Dendritic cell treated with granulocyte-macrophage colony-stimulating factor and Interleukin-4, amounts not matched to agents 40 ng/mL and 50 ng/mL, for 4 days (primary cell): ENCODE measurements around the gene FCAR.
A peak's percentile ranks its signal among the peaks of the same experiment; 100 is the strongest.
"Not testable (repeated sequence)": the region's sequence is repeated elsewhere in the genome, so short reads cannot be mapped to it uniquely, and the experiment has no call there.

Source experiments
- H3K27ac Mint-ChIP-seq: one replicate; pipeline ENCODE4 v1.8.0; 2022; ENCODE audit warnings: mild to moderate bottlenecking, mixed read lengths
- H3K27me3 Mint-ChIP-seq: one replicate; pipeline ENCODE4 v1.8.0; 2022; ENCODE audit warnings: mild to moderate bottlenecking, mixed read lengths
- H3K36me3 Mint-ChIP-seq: one replicate; pipeline ENCODE4 v1.8.0; 2022; ENCODE audit warnings: low read depth, mixed read lengths
- H3K4me1 Mint-ChIP-seq: one replicate; pipeline ENCODE4 v1.8.0; 2022; ENCODE audit warnings: low read depth, mixed read lengths
- H3K4me3 Mint-ChIP-seq: one replicate; pipeline ENCODE4 v1.8.0; 2022; ENCODE audit warnings: mild to moderate bottlenecking, moderate library complexity, mixed read lengths
- H3K9me3 Mint-ChIP-seq: one replicate; pipeline ENCODE4 v1.8.0; 2022; ENCODE audit warnings: mixed read lengths
- intact Hi-C: fragments of 100-400 bp; cut with micrococcal nuclease; formaldehyde crosslinking; loops from one replicate; pipeline ENCODE4 v1.15.0; 2022

FCAR gene

DNA sequence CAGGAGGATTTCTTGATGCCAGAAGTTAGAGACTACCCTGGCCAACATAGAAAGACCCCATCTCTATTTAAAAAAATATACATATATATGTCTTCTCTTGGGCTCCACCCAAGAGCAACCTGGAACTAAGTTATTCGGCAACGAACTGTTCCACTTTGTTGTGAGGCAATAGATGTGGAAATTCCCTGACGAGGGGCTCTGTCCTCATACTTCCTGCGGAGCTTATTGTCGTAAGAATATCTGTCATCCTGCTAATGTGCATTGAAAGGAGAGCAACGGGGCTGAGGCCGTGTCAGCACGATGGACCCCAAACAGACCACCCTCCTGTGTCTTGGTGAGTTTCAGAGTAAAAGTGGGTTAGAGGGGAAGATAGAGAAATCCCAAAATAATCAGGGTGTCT, at the start of gene FCAR:
Gene FCAR (plus strand): TSS at position 246 of the 400 bp plus-strand sequence. CDS start 55 bp downstream, at position 301.
- intact Hi-C loops: loop anchor here (10.0 kb wide), 1 partner anchor 199 kb away; no protein-coding TSS in a partner anchor
- H3K4me1 Mint-ChIP-seq: peaks cover 58% of the 10 kb centered on the region

GRCh38 chr19:54824416-54824815, 49.6 kb upstream of the FCAR start:
- H3K36me3 Mint-ChIP-seq, H3K27ac Mint-ChIP-seq, intact Hi-C loops, H3K9me3 Mint-ChIP-seq, H3K4me3 Mint-ChIP-seq: not testable (repeated sequence)
- Mint-ChIP-seq H3K4me1 (peaks cover 30% of the 10 kb centered on the region), H3K27me3 (peaks cover 12% of the 10 kb centered on the region)

More for the DNA sequence above, at the start of gene FCAR:
- Mint-ChIP-seq H3K27ac (peak within 1 kb of the TSS; percentile 67), H3K9me3 (no peaks in the 10 kb centered on the region), H3K36me3 (no peaks in the 10 kb centered on the region), H3K4me3 (peak within 1 kb of the TSS; percentile 33), H3K27me3 (peaks cover 7% of the 10 kb centered on the region)

GRCh38 chr19:54825326-54825725, 48.7 kb upstream of the FCAR start:
- H3K27ac Mint-ChIP-seq, H3K36me3 Mint-ChIP-seq, H3K27me3 Mint-ChIP-seq, intact Hi-C loops, H3K9me3 Mint-ChIP-seq, H3K4me3 Mint-ChIP-seq: not testable (repeated sequence)
- H3K4me1 Mint-ChIP-seq: peaks cover 32% of the 10 kb centered on the region

DNA sequence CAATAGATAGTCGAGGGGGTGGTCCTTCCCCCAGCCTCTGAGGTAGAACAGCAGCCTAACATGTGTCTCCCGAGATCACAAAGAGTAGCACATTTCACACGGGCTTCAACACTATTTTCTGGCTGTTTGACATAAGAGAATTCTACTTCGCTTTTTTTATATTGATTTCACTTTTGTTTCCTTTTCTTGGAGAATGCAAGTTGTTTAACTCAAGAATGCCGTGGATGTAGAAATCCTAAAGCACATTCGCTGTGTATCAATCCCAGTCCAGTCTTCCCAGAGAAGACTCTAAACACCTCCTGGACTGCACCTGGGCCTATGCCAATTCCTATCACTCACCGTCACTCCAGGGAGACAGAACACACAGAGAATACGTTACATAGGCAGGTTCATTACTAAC, 46.0 kb upstream of the FCAR start:
- H3K4me3 Mint-ChIP-seq, intact Hi-C loops, H3K9me3 Mint-ChIP-seq, H3K36me3 Mint-ChIP-seq, H3K27me3 Mint-ChIP-seq, H3K27ac Mint-ChIP-seq: not testable (repeated sequence)
- peaks cover 34% of the 10 kb centered on the region for H3K4me1 Mint-ChIP-seq

DNA sequence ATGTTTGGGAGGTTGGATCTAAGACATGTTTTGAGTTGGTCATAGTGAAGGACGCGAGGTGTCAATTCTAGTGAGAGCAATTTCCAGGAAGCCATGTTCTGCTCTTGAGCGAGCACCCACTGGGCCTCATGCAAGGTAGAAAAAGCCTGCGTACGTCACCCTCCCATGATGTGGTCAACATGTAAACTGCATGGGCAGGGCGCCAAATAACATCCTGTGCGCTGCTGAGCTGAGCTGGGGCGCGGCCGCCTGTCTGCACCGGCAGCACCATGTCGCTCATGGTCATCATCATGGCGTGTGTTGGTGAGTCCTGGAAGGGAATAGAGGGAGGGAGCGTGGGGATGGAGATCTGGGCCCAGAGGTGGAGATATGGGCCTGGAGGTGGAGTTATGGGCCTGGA, 41.5 kb upstream of the FCAR start, which contains the start of gene KIR2DS4:
Gene KIR2DS4 (plus strand): TSS at position 181 of the 400 bp plus-strand sequence.
- H3K4me3 Mint-ChIP-seq, intact Hi-C loops, H3K27ac Mint-ChIP-seq, H3K9me3 Mint-ChIP-seq, H3K36me3 Mint-ChIP-seq: not testable (repeated sequence)
- H3K27me3 Mint-ChIP-seq: peaks cover 10% of the 10 kb centered on the region
- peaks cover 20% of the 10 kb centered on the region for H3K4me1 Mint-ChIP-seq

- H3K4me1 Mint-ChIP-seq: peaks cover 16% of the 10 kb centered on the region
- H3K9me3 Mint-ChIP-seq, H3K36me3 Mint-ChIP-seq, H3K4me3 Mint-ChIP-seq, H3K27ac Mint-ChIP-seq, intact Hi-C loops: not testable (repeated sequence)
- H3K27me3 Mint-ChIP-seq: peaks cover 19% of the 10 kb centered on the region
These were observed 38.9 kb upstream of the FCAR start for GRCh38 chr19:54835126-54835525.

GRCh38 chr19:54837522-54837921, 36.5 kb upstream of the FCAR start:
- H3K27ac Mint-ChIP-seq, H3K9me3 Mint-ChIP-seq, intact Hi-C loops: not testable (repeated sequence)

GRCh38 chr19:54843171-54843570, 30.9 kb upstream of the FCAR start:
- peaks cover 46% of the 10 kb centered on the region for H3K27me3 Mint-ChIP-seq
- H3K9me3 Mint-ChIP-seq, H3K36me3 Mint-ChIP-seq, H3K27ac Mint-ChIP-seq, H3K4me1 Mint-ChIP-seq, intact Hi-C loops, H3K4me3 Mint-ChIP-seq: not testable (repeated sequence)

More at GRCh38 chr19:54837522-54837921, 36.5 kb upstream of the FCAR start:
- Mint-ChIP-seq H3K27me3 (peaks cover 25% of the 10 kb centered on the region), H3K4me1 (peaks cover 11% of the 10 kb centered on the region)
- H3K36me3 Mint-ChIP-seq, H3K4me3 Mint-ChIP-seq: not testable (repeated sequence)

DNA sequence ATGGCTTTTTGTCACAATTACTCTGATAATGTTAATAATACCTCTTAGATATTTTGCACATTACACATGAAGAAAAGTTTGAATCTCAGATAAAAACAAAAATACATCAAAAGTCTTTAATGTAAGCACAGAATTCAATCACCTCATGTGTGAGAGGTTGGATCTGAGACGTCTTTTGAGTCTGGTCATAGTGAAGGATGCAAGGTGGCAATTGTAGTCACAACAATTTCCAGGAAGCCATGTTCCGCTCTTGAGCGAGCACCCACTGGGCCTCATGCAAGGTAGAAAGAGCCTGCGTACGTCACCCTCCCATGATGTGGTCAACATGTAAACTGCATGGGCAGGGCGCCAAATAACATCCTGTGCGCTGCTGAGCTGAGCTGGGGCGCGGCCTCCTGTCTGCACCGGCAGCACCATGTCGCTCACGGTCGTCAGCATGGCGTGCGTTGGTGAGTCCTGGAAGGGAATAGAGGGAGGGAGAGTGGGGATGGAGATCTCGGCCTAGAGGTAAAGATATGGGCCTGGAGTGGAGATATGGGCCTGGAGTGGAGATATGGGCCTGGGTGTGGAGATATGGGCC, 23.9 kb upstream of the FCAR start, which contains the start of gene KIR3DL2:
Gene KIR3DL2 (plus strand): TSS at position 383 of the 580 bp plus-strand sequence. CDS start 33 bp downstream, at position 416.
- H3K36me3 Mint-ChIP-seq, H3K27ac Mint-ChIP-seq, H3K9me3 Mint-ChIP-seq, intact Hi-C loops, H3K4me3 Mint-ChIP-seq: not testable (repeated sequence)
- H3K27me3 Mint-ChIP-seq: peaks cover 33% of the 10 kb centered on the region
- H3K4me1 Mint-ChIP-seq: peaks cover 23% of the 10 kb centered on the region

DNA sequence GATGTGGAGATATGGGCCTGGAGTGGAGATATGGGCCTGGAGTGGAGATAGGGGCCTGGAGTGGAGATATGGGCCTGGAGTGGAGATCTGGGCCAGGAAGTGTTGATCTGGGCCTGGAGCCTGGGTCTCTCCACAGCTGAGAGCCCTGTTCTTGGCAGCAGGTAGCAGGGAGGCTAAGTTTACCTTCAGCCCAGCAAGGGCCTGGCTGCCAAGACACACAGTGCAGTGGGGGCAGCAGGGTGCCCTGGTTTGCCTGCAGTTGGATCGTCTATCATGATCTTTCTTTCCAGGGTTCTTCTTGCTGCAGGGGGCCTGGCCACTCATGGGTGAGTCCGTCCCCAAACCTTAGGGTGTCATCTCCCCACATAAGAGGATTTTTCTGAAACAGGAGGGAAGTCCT, 23.1 kb upstream of the FCAR start:
- Mint-ChIP-seq H3K27me3 (peaks cover 27% of the 10 kb centered on the region), H3K4me3 (no peak overlapping the region), H3K9me3 (no peaks in the 10 kb centered on the region), H3K36me3 (no peaks in the 10 kb centered on the region), H3K4me1 (peaks cover 31% of the 10 kb centered on the region), H3K27ac (no peak overlapping the region)
- intact Hi-C loops: no loop called here

DNA sequence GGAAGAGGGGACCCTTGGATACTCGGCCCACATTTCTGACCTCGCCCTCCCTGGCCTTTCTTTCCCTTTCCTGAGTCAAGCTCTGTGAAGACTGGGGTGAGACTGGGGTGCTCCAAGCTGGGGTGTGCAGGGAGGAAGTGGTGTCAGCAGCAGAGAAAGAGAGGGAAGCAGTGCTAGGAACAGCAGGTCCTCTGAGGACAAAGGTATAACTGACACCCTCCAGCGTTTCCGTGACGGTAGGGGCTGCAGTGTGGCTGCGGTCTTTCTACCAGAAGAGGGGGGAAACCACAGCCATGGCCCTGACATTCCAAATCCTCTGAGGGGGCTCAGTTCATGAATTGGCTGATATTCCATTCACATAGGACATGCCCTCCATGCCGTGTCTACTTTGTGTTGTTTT, 22.7 kb upstream of the FCAR start:
- H3K27ac Mint-ChIP-seq: no peak overlapping the region
- no peaks in the 10 kb centered on the region for H3K36me3 Mint-ChIP-seq
- no peaks in the 10 kb centered on the region for H3K9me3 Mint-ChIP-seq
- intact Hi-C loops: no loop called here
- H3K27me3 Mint-ChIP-seq: peaks cover 23% of the 10 kb centered on the region
- no peak overlapping the region for H3K4me3 Mint-ChIP-seq
- peaks cover 32% of the 10 kb centered on the region for H3K4me1 Mint-ChIP-seq

DNA sequence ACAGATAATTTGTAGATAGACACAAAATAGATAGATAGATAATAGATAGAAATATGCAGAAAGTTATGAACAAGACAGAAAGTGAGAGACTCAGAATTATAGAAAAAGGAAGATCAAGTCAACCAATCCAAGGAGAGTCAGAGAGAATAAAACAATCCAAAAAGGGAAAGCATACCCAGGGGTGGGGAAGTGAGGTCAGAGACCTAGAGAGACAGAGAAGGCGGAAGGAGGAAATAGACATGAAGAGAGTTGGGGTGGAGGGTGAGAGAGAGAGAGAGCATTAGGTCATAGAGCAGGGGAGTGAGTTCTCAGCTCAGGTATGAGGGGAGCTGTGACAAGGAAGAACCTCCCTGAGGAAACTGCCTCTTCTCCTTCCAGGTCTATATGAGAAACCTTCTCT, 18.8 kb upstream of the FCAR start:
- intact Hi-C loops, H3K36me3 Mint-ChIP-seq, H3K27ac Mint-ChIP-seq, H3K9me3 Mint-ChIP-seq, H3K4me3 Mint-ChIP-seq: not testable (repeated sequence)
- Mint-ChIP-seq H3K27me3 (peaks cover 12% of the 10 kb centered on the region), H3K4me1 (peaks cover 45% of the 10 kb centered on the region)

- H3K27me3 Mint-ChIP-seq: peaks cover 19% of the 10 kb centered on the region
- peaks cover 42% of the 10 kb centered on the region for H3K4me1 Mint-ChIP-seq
- H3K27ac Mint-ChIP-seq, H3K9me3 Mint-ChIP-seq, H3K36me3 Mint-ChIP-seq, H3K4me3 Mint-ChIP-seq, intact Hi-C loops: not testable (repeated sequence)
These were observed 15.6 kb upstream of the FCAR start for GRCh38 chr19:54858476-54858875.

DNA sequence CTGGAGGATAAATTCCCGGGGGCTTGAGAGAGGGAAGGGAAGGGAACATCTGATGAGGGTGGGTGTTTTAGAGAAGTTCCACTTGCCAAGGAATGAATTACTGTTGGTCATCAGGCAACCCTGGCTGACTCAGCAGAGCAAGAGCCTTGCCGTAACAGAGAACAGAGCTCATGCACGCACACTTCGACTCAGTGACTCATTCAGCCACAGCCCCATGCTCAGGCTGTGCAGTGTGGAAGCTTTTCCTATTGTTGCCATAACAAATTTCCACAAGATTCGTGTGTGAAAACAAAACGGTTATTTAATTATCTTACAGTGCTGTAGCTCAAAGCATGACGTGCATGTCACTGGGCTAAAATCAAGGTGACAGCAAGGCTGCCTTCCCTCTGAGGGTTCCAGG, 14.6 kb upstream of the FCAR start:
- intact Hi-C loops, H3K4me3 Mint-ChIP-seq, H3K27ac Mint-ChIP-seq, H3K36me3 Mint-ChIP-seq, H3K9me3 Mint-ChIP-seq: not testable (repeated sequence)
- Mint-ChIP-seq H3K27me3 (peaks cover 24% of the 10 kb centered on the region), H3K4me1 (peaks cover 39% of the 10 kb centered on the region)

- H3K27ac Mint-ChIP-seq, H3K4me3 Mint-ChIP-seq, H3K9me3 Mint-ChIP-seq, H3K36me3 Mint-ChIP-seq, intact Hi-C loops: not testable (repeated sequence)
- peaks cover 46% of the 10 kb centered on the region for H3K27me3 Mint-ChIP-seq
- H3K4me1 Mint-ChIP-seq: peaks cover 24% of the 10 kb centered on the region
These were observed 10.6 kb upstream of the FCAR start for GRCh38 chr19:54863459-54863858.
